ENCODE results near the gene OTUD5. TPM values are rescaled to one million over a fixed set of nuclear protein-coding genes. Genes with fewer than 3 reads are reported as not detected.
"Not testable (repeated sequence)": the region's sequence is repeated elsewhere in the genome, so short reads cannot be mapped to it uniquely, and the experiment has no call there.

Gene OTUD5, protein sequence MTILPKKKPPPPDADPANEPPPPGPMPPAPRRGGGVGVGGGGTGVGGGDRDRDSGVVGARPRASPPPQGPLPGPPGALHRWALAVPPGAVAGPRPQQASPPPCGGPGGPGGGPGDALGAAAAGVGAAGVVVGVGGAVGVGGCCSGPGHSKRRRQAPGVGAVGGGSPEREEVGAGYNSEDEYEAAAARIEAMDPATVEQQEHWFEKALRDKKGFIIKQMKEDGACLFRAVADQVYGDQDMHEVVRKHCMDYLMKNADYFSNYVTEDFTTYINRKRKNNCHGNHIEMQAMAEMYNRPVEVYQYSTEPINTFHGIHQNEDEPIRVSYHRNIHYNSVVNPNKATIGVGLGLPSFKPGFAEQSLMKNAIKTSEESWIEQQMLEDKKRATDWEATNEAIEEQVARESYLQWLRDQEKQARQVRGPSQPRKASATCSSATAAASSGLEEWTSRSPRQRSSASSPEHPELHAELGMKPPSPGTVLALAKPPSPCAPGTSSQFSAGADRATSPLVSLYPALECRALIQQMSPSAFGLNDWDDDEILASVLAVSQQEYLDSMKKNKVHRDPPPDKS
- total RNA-seq (ENCODE audit: insufficient read depth, low replicate concordance), result 44.5 TPM

DNA sequence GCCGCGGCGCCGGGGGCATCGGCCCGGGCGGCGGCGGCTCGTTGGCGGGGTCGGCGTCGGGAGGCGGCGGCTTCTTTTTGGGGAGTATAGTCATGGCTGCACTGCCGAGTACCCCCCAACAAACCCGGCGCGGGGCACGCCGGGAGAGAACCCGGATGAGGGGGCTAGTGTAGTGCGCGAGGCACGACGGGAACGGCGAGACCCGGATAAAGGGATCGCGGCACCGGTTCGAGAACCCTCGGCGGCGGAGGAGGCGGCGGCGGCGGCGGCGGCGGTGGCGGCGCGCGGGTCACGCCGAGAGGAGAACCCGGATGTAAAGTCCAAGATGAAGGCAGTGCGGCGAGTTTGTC is at the start of gene OTUD5:
Gene OTUD5 (minus strand): TSS at position 131 of the 350 bp plus-strand sequence. CDS start 37 bp downstream, at position 94.
- DNase-seq (ENCODE audit: low spot score), result no peak

DNA sequence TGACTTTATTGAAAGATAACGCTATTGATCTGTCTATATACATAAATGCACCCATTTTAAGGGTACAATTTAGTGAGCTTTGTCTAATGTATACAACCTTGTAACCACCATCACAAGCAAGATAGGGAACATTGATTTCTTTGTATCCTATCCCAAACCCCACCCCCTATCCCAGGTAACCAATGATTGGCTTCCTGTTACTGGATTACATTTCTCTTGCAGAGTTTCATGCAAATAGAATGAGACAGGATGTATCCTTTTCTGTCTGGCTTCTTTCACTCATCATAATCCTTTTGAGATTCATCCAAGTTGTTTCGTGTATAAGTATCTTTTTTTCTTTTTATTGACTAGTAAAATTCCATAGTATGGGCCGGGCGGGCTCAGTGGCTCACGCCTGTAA is 46.3 kb upstream of the OTUD5 start:
- DNase-seq (ENCODE audit: low spot score), result no peak

DNA sequence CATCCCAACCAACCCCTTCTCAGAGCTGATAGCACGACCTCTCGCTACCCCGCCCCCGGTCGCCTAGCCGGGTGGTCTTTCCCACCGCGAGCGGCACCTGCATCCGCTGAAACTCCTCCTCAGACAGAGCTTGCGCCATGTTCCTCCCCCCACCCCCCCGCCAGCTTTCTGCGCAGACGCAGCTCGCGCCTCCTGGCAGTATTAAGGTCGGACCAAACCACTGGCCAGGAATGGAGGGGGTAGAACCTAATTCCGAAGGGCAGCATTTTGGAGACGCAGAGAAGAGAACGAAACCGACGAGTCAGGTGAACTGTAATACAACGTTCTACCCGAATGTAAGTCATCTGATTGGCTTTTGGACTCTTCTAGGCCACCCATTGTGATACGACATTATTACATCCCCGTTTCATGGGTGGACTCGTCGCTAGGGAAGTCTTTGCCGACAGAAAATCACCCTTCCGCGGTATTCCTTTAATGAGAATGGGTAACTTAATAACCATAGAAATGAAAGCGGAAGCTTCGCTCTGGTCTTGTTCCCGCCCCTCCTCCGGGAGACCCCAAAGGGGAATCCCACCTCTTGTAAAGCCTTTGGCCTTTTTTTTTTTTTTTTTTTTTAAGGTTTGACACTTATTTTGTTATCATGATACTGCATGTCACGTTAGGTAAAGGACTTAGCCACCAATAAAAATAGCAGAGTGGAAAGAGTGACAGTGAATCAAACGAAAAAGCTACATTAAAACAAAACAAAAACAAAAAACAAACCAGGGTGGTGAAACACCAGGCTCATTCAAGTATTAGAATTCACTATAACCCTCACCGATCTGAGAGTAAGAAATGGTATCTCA is 44.9 kb upstream of the OTUD5 start, which contains the start of gene GRIPAP1:
Gene GRIPAP1 (minus strand): TSS at position 174 of the 845 bp plus-strand sequence. CDS start 35 bp downstream, at position 139.
- DNase-seq (ENCODE audit: low spot score), result peak; percentile 86

DNA sequence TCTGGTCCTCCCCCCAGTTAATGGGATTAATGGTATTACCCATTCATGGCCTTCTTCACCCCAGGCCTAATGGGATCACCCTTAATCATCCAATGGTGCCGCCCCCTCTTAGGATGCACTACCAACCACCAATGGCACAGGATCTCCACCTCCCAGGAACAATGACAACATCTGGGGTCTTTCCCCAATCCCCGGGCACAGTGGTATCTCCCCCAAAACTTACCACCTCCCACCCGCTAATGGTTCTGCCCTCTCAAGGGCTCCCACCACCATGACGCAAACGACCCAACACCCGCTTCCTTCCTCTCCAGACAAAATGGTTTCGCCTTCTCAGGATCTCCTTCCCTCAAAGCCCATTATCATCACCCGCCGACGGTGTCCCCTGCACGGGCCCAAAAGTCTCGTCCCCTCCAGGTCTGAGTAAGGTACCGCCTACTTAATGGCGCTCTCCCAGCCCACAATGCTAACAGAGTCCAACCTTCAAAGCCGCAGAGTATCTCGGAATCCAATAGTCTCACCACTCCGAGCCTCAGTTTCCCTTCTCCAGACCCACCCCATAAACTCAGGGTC is 44.2 kb upstream of the OTUD5 start:
- DNase-seq (ENCODE audit: low spot score), result no peak

DNA sequence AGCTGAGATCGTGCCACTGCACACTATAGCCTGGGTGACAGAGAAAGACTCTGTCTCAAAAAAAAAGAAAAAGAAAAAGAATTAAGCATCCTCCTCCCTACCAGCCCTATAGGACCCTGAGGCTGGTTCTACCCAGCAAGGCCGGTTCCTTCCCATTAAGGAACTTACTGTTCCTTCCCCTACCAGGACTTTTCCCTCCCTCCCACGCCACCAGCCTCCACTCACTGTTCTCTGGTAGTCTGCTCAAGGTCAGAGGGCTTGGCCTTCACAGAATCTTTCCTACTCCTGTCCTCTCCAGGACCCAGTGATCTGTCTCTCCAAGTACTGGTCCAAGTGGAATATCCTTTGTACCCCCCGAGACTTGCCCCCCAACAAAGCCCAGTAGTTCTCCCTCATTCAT is 43.2 kb upstream of the OTUD5 start:
- no peak for DNase-seq (ENCODE audit: low spot score)

DNA sequence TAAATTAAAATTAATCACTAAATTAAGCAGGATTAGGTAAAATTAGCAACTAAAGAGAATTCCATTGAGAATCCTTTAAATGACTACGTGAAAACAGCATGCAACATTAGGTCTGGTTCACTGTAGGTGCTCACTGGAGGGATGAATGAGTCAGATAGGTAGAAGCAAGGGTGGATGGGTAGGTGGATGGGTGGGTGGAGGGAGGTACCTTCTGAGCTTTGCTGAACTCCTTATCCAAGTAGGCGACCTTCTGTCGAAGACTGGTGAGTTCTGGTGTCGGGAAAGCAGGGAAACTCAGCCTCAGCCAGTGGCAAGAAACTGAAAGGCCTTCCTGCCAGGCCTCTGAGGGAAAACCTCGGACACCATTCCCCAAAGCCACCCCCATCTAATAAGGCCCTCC is 41.6 kb upstream of the OTUD5 start:
- DNase-seq (ENCODE audit: low spot score), result no peak

DNA sequence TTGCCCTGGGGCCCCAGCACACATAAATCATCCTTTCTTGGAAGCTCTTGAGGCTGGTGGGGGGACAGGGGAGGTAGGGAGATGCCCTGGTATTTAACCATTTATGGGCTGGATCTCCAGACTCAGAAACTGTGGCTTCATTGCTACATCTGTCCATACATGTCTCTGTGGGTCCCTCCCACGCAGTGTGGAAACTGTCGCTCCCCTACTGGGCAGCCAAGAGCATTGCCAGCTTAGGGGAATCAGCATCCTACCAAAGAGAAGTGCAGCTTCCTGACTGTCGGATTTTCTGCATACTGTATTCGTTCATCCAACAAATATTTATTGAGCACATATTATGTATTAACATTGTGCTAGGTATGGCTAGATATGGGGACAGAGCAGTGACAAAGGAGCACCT is 41.0 kb upstream of the OTUD5 start:
- DNase-seq (ENCODE audit: low spot score), result no peak

DNA sequence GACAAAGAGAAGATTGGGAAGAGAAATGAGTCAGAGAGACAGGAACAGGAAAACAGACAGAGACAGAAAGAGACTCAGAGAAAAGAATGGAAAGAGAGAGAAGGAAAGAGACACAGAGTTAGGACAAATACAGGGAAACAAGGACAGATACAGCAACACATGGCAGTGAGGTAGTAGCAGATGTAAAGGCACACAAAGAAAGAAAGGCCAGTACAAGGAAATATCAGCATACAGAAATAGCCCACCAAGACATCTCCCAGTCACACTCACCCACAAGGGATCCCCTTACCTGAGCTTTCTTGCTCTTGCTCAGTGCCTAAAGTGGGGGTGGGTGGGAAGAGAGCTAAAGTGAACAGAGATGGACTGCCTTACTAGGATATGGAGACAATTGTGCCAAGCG is 40.5 kb upstream of the OTUD5 start:
- DNase-seq (ENCODE audit: low spot score), result no peak

DNA sequence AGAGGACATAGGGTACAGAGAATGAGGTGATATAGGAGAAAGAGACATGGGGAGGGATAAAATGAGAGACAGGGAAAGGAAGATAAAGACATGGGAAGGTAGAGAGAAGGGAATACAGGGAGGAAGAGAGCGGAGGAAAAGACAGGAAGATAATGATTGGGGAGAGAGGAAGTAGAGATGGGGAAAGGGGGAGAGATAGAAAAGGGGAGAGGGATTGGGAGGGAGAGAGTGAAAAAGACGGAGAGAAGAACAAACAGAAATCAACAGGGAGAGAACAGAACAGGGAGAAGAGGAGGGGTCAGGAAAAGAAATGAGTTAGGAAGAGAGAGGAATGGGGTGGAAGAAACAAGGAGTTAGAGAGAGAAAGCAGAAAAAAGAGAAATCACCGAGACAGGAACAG is 40.0 kb upstream of the OTUD5 start:
- DNase-seq (ENCODE audit: low spot score), result no peak

DNA sequence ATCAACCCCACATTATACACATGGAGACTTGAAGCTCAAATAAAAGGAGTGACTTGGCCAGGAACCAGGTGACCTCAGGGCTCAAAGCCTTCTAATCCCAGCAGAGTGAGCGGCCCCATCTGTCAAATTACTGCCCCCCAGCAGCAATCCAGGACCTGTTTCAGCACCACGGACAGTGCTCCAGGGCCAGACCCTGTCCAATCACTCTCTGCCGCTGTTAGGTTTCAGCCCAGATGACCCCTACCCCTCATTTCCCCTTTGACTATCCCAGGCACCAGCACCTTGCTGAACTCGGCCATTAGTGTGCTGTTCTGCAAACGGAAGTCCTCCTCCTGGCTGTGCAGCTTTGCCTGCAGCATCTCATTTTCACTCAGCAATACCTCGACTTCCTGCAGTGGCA is 39.6 kb upstream of the OTUD5 start:
- DNase-seq (ENCODE audit: low spot score), result no peak

DNA sequence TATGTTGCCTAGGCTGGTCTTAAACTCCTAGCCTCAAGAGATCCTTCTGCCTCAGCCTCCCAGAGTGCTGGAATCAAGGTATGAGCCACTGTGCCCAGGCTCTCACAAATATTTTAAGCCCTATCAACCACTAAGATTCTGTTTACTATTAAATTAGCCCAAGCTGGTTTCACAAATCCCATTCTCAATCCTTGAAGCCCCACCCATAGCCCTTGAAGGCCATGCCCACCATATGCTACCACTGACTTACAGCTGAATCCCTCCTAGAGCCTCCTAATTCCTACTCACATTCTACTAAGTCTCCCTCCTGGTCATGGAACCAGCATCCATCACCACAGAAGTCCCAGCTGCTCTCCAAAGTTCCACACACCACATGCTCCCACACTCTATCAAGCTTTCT is 34.9 kb upstream of the OTUD5 start:
- DNase-seq (ENCODE audit: low spot score), result no peak

DNA sequence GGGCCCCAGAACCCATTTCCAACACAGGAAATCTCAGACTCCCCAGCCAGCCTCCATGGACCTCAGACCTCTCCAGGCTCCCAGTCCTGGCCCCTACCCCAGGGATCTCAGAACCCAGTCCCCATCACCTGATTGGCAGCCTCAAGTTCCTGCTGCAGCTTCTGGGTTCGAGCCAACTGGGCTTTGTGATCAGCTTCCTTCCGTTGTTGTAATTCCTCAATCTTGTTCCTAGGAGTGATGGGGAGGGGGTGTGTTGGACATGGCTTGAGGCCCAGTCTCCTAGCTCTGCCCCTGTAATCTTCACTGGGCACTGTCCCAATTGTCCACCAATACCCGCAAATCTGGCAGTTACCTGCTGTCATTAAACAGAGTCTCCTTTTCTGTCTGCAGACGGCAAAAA is 32.1 kb upstream of the OTUD5 start:
- no peak for DNase-seq (ENCODE audit: low spot score)

DNA sequence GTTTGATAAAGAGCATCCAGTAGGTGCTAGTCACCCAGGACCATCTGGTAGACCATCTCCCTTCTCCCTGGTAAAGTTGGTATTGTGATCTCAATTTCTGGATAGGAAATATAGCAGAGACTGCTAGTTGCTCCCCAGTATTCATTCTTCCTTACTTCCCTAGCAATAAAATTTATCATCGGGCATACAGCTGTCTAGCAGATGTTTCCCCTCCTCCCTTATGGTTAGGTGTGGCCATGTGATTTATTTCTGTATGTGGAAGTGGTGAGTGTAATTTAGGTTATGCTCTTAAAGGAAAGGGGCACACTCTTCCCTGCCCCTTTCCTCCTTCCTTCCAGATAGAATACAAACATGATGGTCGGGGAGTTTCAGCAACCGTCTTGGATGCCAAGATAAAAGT is 26.5 kb upstream of the OTUD5 start:
- no peak for DNase-seq (ENCODE audit: low spot score)

DNA sequence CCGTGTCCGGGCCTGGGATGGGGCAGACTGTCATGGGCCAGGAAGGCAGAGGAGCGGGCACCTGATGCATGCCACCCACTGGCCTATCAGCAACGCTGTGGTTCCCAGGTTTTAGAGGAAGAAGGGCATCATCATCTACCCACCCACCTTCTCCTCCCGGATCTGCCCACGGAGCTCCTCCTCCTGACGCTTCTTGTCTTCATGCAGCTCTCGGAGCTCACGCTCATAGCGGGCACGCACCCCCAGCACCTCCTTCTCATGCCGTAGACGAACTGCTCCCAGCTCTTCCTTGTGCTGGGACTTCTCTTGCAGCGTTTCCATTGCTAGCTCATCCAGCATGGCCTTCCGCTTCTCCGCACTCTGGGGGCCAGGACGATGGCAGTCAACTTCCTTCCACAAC is 25.7 kb upstream of the OTUD5 start:
- DNase-seq (ENCODE audit: low spot score), result no peak

DNA sequence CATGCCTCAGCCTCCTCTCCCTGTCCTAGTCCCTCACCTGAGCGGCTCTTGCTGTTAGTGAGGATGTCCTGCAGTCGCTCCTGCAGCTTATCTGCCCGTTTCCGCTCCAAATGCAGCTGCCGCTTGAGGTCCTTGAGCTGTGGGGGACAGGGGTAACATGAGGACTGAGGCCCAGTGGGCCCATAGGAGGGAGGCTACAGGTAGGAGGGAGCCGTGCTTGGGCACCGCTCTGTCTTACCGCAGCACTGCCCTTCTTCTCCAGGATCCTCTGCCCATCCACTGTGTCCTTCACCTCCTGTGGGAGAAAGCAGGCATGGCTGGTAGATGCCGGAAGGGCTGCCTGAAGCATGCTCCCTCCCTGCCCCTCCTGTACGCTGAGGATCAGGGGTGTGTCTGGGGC is 23.8 kb upstream of the OTUD5 start:
- no peak for DNase-seq (ENCODE audit: low spot score)

DNA sequence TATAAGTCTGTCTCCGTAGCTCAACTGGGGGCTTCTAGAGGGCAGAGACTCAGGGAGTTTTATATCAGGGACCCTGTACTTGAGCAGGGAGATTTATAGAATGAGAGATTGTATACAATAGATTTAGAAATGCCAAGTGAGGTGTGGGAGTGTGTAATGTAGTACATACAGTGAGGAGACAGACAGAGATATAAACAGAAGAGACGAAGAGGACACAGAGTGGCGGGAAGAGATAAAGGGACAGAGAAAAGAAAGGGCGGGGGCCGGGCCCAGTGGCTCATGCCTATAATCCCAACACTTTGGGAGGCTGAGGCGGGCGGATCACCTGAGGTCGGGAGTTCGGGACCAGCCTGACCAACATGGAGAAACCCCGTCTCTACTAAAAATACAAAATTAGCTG is 22.9 kb upstream of the OTUD5 start:
- DNase-seq (ENCODE audit: low spot score), result not testable (repeated sequence)

DNA sequence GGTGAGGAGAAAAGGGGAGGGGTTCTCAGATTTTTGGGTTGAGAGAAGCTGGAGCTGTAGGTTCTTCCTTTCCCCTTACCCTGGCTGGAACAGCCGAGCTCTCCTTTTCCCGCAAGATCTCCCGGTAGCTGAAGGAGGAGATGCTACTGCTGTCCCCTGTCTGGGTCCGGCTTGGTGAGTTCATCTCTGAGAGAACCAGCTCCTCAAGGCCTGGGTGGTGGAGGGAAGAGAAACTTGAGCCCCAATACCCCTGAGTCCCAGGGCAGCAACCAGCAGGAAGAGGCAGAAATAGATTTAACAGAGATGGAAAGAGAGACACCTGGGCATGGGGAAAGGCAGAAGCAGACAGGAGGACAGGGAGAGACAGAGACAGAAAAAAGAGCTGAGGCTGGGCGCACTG is 20.8 kb upstream of the OTUD5 start:
- DNase-seq (ENCODE audit: low spot score), result no peak

DNA sequence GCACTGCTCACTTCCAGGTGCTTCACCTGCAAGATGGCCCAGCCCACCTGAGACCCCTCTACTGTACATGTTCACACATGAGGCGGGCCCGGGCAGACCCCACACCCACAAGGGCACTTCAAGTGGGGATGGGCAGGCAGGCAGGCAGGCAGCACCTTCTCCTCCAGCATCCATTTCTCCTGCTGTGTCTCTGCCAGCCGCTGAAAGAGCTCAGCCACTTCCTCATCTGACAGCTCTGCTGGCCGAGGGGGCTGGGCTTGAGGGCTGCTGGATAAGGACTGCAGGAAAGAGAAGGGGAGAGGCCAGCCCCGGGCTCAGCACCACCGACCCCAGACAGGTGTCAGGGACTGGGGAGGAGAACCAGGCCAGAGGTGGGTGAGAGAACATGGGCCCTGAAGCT is 18.7 kb upstream of the OTUD5 start:
- no peak for DNase-seq (ENCODE audit: low spot score)

DNA sequence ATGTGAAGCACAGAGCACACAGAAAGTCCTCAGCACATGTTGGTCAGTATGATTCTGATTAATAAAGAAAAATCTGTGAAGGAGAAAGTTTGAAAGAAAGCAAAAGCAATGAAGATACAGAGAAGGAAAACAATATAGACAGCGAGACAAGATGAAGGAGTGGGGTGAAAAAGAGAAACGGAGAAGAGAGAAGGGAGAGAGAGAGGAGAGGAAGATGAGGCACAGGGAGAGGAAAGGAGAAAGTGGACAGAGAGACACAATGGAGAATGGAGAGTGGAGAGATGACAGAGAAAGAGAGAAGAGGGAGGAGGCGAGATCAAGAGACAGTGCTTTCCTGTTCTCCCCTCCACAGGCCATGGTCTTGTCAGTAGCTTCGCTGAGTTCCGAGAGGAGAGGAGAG is 18.1 kb upstream of the OTUD5 start:
- no peak for DNase-seq (ENCODE audit: low spot score)

DNA sequence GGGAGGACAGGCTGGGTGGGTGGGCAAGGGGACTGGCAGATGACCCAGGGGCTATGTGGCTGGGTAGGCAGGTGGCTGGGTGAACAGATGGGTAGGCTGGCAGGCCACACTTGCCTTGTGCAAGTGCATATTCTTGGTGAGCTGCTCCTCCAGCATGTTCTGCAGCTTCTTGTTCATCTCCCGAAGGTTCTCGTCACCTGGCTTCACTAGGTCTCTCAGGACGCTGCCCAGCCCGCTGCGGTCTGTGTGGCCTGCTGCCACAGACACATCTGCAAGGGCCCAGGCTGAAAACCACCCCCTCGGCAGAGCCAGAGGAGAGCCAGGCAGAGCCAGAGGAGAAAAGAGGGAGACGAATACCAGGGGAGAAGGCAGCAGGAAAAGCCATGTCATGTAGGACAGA is 17.6 kb upstream of the OTUD5 start:
- DNase-seq (ENCODE audit: low spot score), result no peak

DNA sequence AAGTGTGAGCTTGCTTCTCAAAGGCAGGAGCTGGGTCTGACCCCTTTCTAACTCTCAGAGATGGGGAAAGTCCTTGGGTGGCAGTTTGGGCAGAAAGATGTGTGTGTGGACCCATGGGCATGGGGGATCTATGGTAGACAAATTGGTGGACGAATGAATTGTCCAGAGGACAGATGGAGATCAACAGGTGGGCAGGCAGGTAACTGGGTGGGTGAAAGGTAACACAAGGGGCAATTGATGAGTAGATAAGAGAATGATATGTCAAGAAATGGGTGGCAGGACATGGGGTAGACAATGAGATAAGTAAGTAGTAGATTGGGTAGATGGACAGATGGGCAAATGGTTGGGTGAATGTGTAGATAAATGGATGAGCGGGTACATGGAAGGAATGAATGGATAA is 17.2 kb upstream of the OTUD5 start:
- DNase-seq (ENCODE audit: low spot score), result no peak

DNA sequence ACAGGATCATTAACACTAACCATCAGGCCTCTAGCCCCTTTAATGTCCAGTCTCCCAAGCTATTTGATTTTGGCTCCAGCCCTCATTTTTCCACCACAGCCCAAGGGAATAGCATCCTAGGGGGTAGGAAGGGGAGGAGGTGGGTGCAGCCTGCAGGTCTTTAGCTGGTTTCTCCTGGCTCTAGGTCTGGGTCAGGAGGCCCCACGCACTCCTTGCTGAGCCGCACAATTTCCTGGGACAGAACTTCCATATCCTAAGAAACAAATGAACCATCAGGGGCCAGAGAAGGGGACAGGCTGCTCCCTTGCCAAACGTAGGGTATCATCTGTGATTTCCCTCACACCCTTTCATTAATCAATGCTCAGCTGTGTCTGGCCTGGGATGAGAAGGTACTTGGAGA is 16.6 kb upstream of the OTUD5 start:
- no peak for DNase-seq (ENCODE audit: low spot score)
